ENCODE data around the gene ERCC1. TPM values are rescaled to one million over a fixed set of nuclear protein-coding genes. Genes with fewer than 3 reads are reported as not detected.
A peak's percentile ranks its signal among the peaks of the same experiment; 100 is the strongest.

ERCC1 gene
- total RNA-seq, 1 experiment from 2014 or later: 62.4 TPM

- Histone ChIP-seq H2AFZ (ENCODE audit: low read length) (no peak overlapping the region), H3K14ac (ENCODE audit: insufficient read depth, low read length) (no peak overlapping the region), H2BK20ac (ENCODE audit: low read depth, low read length, poor library complexity, severe bottlenecking) (no peak overlapping the region), H4K8ac (replicated peaks; ENCODE audit: insufficient read length, low read depth, low read length) (no peak overlapping the region), H3K27me3 (ENCODE audit: insufficient read depth, low read length) (no peaks in the 10 kb centered on the region; the same call in 1 of the 2 replicates), H2BK15ac (ENCODE audit: low read depth, low read length) (no peak overlapping the region), H3K4me2 (ENCODE audit: insufficient read depth, insufficient read length, low read length) (no peak overlapping the region), H3K23ac (ENCODE audit: insufficient read length, low read depth, low read length) (no peak overlapping the region), H3K4me1 (ENCODE audit: insufficient read depth, low read length) (no peaks in the 10 kb centered on the region), H2AK5ac (ENCODE audit: insufficient read length, low read length) (no peak overlapping the region), H3K23me2 (ENCODE audit: insufficient read length, low read depth, low read length, poor library complexity, severe bottlenecking) (peaks cover 19% of the 10 kb centered on the region), H2BK12ac (ENCODE audit: insufficient read length, low read depth, low read length) (no peak overlapping the region), H3K79me1 (ENCODE audit: insufficient read depth, low read depth, low read length, poor library complexity, severe bottlenecking) (no peaks in the 10 kb centered on the region), H3K27ac (ENCODE audit: insufficient read length, low read depth, low read length) (no peak overlapping the region), H4K5ac (ENCODE audit: insufficient read length, low read depth, low read length) (no peak overlapping the region), H3K9ac (ENCODE audit: extremely low read depth, insufficient read length, low read length) (no peak overlapping the region), H3K18ac (ENCODE audit: insufficient read length, low read depth, low read length) (peak overlapping the region; percentile 54), H3K56ac (ENCODE audit: insufficient read length, low read depth, low read length) (no peak overlapping the region), H3K4ac (ENCODE audit: low read depth, low read length) (no peak overlapping the region), H4K91ac (ENCODE audit: insufficient read length, low read depth, low read length) (no peak overlapping the region), H2BK5ac (ENCODE audit: insufficient read length, low read length) (no peak overlapping the region), H3T11ph (ENCODE audit: low read length) (no peak overlapping the region), H4K20me1 (ENCODE audit: control insufficient read depth, insufficient read depth, insufficient read length) (no peaks in the 10 kb centered on the region), H3K9me3 (ENCODE audit: control insufficient read depth, low read depth, low read length) (no peaks in the 10 kb centered on the region), H3K79me2 (ENCODE audit: insufficient read depth, low read length) (no peaks in the 10 kb centered on the region), H2BK120ac (ENCODE audit: low read depth, low read length, poor library complexity, severe bottlenecking) (no peak overlapping the region)
- Mint-ChIP-seq H3K4me3 (no peak overlapping the region), H3K27ac (no peak overlapping the region), H3K9me3 (no peaks in the 10 kb centered on the region; a peak in 1 of 5 replicates), H3K4me1 (peaks cover 15 to 31% of the 10 kb centered on the region in 2 experiments), H3K27me3 (ENCODE audit: low read depth) (peaks cover 19% of the 10 kb centered on the region), H3K36me3 (ENCODE audit: insufficient read depth in 1 of 3, low read depth in 3 of 3) (no peaks in the 10 kb centered on the region)
- DNase-seq: no peak
- TF ChIP-seq CTCF (conservative IDR thresholded peaks at IDR 0.05): no peak
- WGBS (ENCODE audit: extremely low coverage, insufficient read length, low lambda C conversion rate): no CpG with 5 or more reads among the region's 8 CpGs
These were observed 41.2 kb upstream of the ERCC1 start for GRCh38 chr19:45464852-45465441.

Measured in H9 (cell line).